Measurements from ENCODE around the gene FAM3D. TPM values are rescaled to one million over a fixed set of nuclear protein-coding genes. Genes with fewer than 3 reads are reported as not detected.

The FAM3D gene
- polyA plus RNA-seq, 2 donors, result 316 to 493 TPM

- H3K4me1 ChIP-seq (ENCODE audit: control insufficient read depth in 2 of 2, insufficient read depth in 2 of 2, low read length in 1 of 2), result peaks cover 4 to 6% of the 10 kb centered on the region in 2 donors
- H3K27ac ChIP-seq (ENCODE audit: low read depth in 2 of 2, low read length in 1 of 2), result no peak overlapping the region
- no peaks in the 10 kb centered on the region for H3K9me3 ChIP-seq (ENCODE audit: control insufficient read depth in 2 of 2, insufficient read depth in 1 of 2, low read depth in 1 of 2, low read length in 1 of 2)
- H3K27me3 ChIP-seq (ENCODE audit: control insufficient read depth in 1 of 2, insufficient read depth in 2 of 2, low read length in 2 of 2), result no peaks in the 10 kb centered on the region
- WGBS, 2 donors, result 37 to 52% methylated on average over 3 of the region's 3 CpGs
- no peak overlapping the region for H3K4me3 ChIP-seq (ENCODE audit: low read depth in 1 of 2, low read length in 2 of 2)
- peaks cover 0 to 5% of the 10 kb centered on the region in 2 donors for H3K36me3 ChIP-seq (ENCODE audit: control insufficient read depth in 2 of 2, insufficient read depth in 2 of 2, low read length in 1 of 2)
Observed at GRCh38 chr3:58646503-58646902, 20.1 kb downstream of the FAM3D start.

GRCh38 chr3:58645726-58646125 is 20.8 kb downstream of the FAM3D start:
- Histone ChIP-seq H3K4me3 (ENCODE audit: low read depth in 1 of 2, low read length in 2 of 2) (no peak overlapping the region), H3K27me3 (ENCODE audit: control insufficient read depth in 1 of 2, insufficient read depth in 2 of 2, low read length in 2 of 2) (no peaks in the 10 kb centered on the region), H3K4me1 (ENCODE audit: control insufficient read depth in 2 of 2, insufficient read depth in 2 of 2, low read length in 1 of 2) (peaks cover 4 to 6% of the 10 kb centered on the region in 2 donors), H3K36me3 (ENCODE audit: control insufficient read depth in 2 of 2, insufficient read depth in 2 of 2, low read length in 1 of 2) (peaks cover 0 to 5% of the 10 kb centered on the region in 2 donors), H3K9me3 (ENCODE audit: control insufficient read depth in 2 of 2, insufficient read depth in 1 of 2, low read depth in 1 of 2, low read length in 1 of 2) (no peaks in the 10 kb centered on the region), H3K27ac (ENCODE audit: low read depth in 2 of 2, low read length in 1 of 2) (no peak overlapping the region)
- 79 to 88% methylated on average over 4 of the region's 4 CpGs for WGBS, 2 donors

DNA sequence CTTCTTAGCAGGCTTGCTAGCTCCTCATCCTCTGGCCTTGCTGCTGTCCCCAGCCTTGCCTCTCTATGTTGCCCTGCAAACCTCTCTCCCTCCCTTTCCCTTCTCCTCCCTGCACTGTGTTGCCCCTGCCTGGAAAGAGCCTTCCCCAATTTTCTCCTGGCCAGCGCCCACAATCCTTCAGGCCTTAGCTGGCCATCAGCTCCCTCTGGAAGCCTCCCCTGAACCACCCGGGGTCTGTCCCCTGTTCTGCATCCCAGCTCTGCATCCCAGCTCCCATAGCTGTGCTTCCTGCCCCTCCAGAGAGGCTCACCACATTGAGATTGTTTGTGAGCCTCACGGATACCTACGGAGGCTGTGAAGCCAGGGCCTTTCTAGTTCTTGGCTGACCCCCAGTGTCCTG is 23.7 kb downstream of the FAM3D start:
- Histone ChIP-seq H3K9me3 (ENCODE audit: control insufficient read depth in 2 of 2, insufficient read depth in 1 of 2, low read depth in 1 of 2, low read length in 1 of 2) (no peaks in the 10 kb centered on the region), H3K4me1 (ENCODE audit: control insufficient read depth in 2 of 2, insufficient read depth in 2 of 2, low read length in 1 of 2) (peaks cover 0 to 6% of the 10 kb centered on the region in 2 donors), H3K27ac (ENCODE audit: low read depth in 2 of 2, low read length in 1 of 2) (no peak overlapping the region), H3K36me3 (ENCODE audit: control insufficient read depth in 2 of 2, insufficient read depth in 2 of 2, low read length in 1 of 2) (peaks cover 0 to 5% of the 10 kb centered on the region in 2 donors), H3K4me3 (ENCODE audit: low read depth in 1 of 2, low read length in 2 of 2) (no peak overlapping the region), H3K27me3 (ENCODE audit: control insufficient read depth in 1 of 2, insufficient read depth in 2 of 2, low read length in 2 of 2) (no peaks in the 10 kb centered on the region)
- WGBS, 2 donors, result 90% methylated on average over 4 of the region's 4 CpGs

- no peaks in the 10 kb centered on the region for H3K27me3 ChIP-seq (ENCODE audit: control insufficient read depth in 1 of 2, insufficient read depth in 2 of 2, low read length in 2 of 2)
- 17 to 18% methylated on average over 25 of the region's 25 CpGs for WGBS, 2 donors
- peaks cover 0 to 5% of the 10 kb centered on the region in 2 donors for H3K36me3 ChIP-seq (ENCODE audit: control insufficient read depth in 2 of 2, insufficient read depth in 2 of 2, low read length in 1 of 2)
- no peak overlapping the region for H3K4me3 ChIP-seq (ENCODE audit: low read depth in 1 of 2, low read length in 2 of 2)
- H3K4me1 ChIP-seq (ENCODE audit: control insufficient read depth in 2 of 2, insufficient read depth in 2 of 2, low read length in 1 of 2), result no peaks in the 10 kb centered on the region
- no peaks in the 10 kb centered on the region for H3K9me3 ChIP-seq (ENCODE audit: control insufficient read depth in 2 of 2, insufficient read depth in 1 of 2, low read depth in 1 of 2, low read length in 1 of 2)
- H3K27ac ChIP-seq (ENCODE audit: low read depth in 2 of 2, low read length in 1 of 2), result no peak overlapping the region
Observed at GRCh38 chr3:58640700-58641372, 25.7 kb downstream of the FAM3D start.

- WGBS, 2 donors, result 84% methylated on average over 10 of the region's 10 CpGs
- H3K27ac ChIP-seq (ENCODE audit: low read depth in 2 of 2, low read length in 1 of 2), result no peak overlapping the region
- no peak overlapping the region for H3K4me3 ChIP-seq (ENCODE audit: low read depth in 1 of 2, low read length in 2 of 2)
- H3K27me3 ChIP-seq (ENCODE audit: control insufficient read depth in 1 of 2, insufficient read depth in 2 of 2, low read length in 2 of 2), result no peaks in the 10 kb centered on the region
- H3K4me1 ChIP-seq (ENCODE audit: control insufficient read depth in 2 of 2, insufficient read depth in 2 of 2, low read length in 1 of 2), result no peaks in the 10 kb centered on the region
- peaks cover 0 to 8% of the 10 kb centered on the region in 2 donors for H3K36me3 ChIP-seq (ENCODE audit: control insufficient read depth in 2 of 2, insufficient read depth in 2 of 2, low read length in 1 of 2)
- no peaks in the 10 kb centered on the region for H3K9me3 ChIP-seq (ENCODE audit: control insufficient read depth in 2 of 2, insufficient read depth in 1 of 2, low read depth in 1 of 2, low read length in 1 of 2)
Observed at GRCh38 chr3:58639842-58640241, 26.7 kb downstream of the FAM3D start.

- H3K4me1 ChIP-seq (ENCODE audit: control insufficient read depth in 2 of 2, insufficient read depth in 2 of 2, low read length in 1 of 2), result peaks cover 0 to under 1% of the 10 kb centered on the region in 2 donors
- H3K27ac ChIP-seq (ENCODE audit: low read depth in 2 of 2, low read length in 1 of 2), result no peak overlapping the region
- H3K27me3 ChIP-seq (ENCODE audit: control insufficient read depth in 1 of 2, insufficient read depth in 2 of 2, low read length in 2 of 2), result no peaks in the 10 kb centered on the region
- 56 to 71% methylated on average over 4 of the region's 4 CpGs for WGBS, 2 donors
- H3K36me3 ChIP-seq (ENCODE audit: control insufficient read depth in 2 of 2, insufficient read depth in 2 of 2, low read length in 1 of 2), result peaks cover 0 to 8% of the 10 kb centered on the region in 2 donors
- H3K4me3 ChIP-seq (ENCODE audit: low read depth in 1 of 2, low read length in 2 of 2), result no peak overlapping the region
- H3K9me3 ChIP-seq (ENCODE audit: control insufficient read depth in 2 of 2, insufficient read depth in 1 of 2, low read depth in 1 of 2, low read length in 1 of 2), result no peaks in the 10 kb centered on the region
Observed at GRCh38 chr3:58639001-58639400, 27.6 kb downstream of the FAM3D start.

DNA sequence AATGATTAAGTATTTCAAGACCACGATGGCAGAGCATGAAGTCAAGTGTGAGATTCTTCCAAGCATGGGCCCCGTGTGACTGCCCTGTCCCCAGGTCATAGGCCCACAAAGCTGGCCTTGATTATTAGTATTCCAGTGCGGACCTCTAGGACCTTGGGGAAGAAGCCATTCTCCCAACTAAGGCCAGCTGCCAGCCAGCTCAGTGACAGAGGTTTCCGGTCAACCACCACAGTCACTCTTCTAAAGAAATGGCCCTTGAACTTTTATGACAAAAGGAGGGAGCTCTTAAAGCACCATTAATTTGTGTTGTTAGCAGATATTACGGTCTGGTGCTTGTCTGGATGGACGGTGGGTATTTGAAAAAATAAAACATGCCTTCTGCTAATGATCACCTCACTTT is 28.0 kb downstream of the FAM3D start:
- peaks cover 0 to 2% of the 10 kb centered on the region in 2 donors for H3K4me1 ChIP-seq (ENCODE audit: control insufficient read depth in 2 of 2, insufficient read depth in 2 of 2, low read length in 1 of 2)
- no peaks in the 10 kb centered on the region for H3K9me3 ChIP-seq (ENCODE audit: control insufficient read depth in 2 of 2, insufficient read depth in 1 of 2, low read depth in 1 of 2, low read length in 1 of 2)
- no peak overlapping the region for H3K27ac ChIP-seq (ENCODE audit: low read depth in 2 of 2, low read length in 1 of 2)
- H3K27me3 ChIP-seq (ENCODE audit: control insufficient read depth in 1 of 2, insufficient read depth in 2 of 2, low read length in 2 of 2), result no peaks in the 10 kb centered on the region
- H3K4me3 ChIP-seq (ENCODE audit: low read depth in 1 of 2, low read length in 2 of 2), result no peak overlapping the region
- WGBS, 2 donors, result 63 to 75% methylated on average over 6 of the region's 6 CpGs
- peaks cover 0 to 8% of the 10 kb centered on the region in 2 donors for H3K36me3 ChIP-seq (ENCODE audit: control insufficient read depth in 2 of 2, insufficient read depth in 2 of 2, low read length in 1 of 2)

DNA sequence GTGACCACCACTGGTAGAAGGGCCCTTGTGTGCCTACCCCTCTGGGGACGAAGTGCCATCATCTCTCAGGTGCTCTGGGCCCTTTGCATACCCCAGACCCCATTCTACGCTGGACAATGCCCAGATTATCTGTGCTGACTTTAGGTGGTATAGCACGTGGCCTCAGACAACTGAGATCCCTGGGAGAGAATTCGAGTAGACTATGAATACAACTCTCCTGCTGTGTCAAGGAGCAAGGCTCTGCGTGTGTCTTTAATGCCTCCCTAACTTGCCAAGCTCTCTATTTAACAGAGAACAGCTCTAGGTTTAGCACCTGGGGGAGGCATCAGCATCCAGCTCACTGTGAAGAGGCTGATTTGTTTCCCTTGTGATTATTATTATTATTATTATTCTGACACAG is 29.1 kb downstream of the FAM3D start:
- no peaks in the 10 kb centered on the region for H3K9me3 ChIP-seq (ENCODE audit: control insufficient read depth in 2 of 2, insufficient read depth in 1 of 2, low read depth in 1 of 2, low read length in 1 of 2)

GRCh38 chr3:58635371-58636285 is 30.9 kb downstream of the FAM3D start:
- 84% methylated on average over 24 of the region's 24 CpGs for WGBS, 2 donors
- Histone ChIP-seq H3K36me3 (ENCODE audit: control insufficient read depth in 2 of 2, insufficient read depth in 2 of 2, low read length in 1 of 2) (peaks cover 0 to 2% of the 10 kb centered on the region in 2 donors), H3K27ac (ENCODE audit: low read depth in 2 of 2, low read length in 1 of 2) (no peak overlapping the region), H3K4me1 (ENCODE audit: control insufficient read depth in 2 of 2, insufficient read depth in 2 of 2, low read length in 1 of 2) (peaks cover 0 to 2% of the 10 kb centered on the region in 2 donors), H3K9me3 (ENCODE audit: control insufficient read depth in 2 of 2, insufficient read depth in 1 of 2, low read depth in 1 of 2, low read length in 1 of 2) (no peaks in the 10 kb centered on the region), H3K4me3 (ENCODE audit: low read depth in 1 of 2, low read length in 2 of 2) (no peak overlapping the region), H3K27me3 (ENCODE audit: control insufficient read depth in 1 of 2, insufficient read depth in 2 of 2, low read length in 2 of 2) (no peaks in the 10 kb centered on the region)

More for the DNA sequence above, 29.1 kb downstream of the FAM3D start:
- Histone ChIP-seq H3K27me3 (ENCODE audit: control insufficient read depth in 1 of 2, insufficient read depth in 2 of 2, low read length in 2 of 2) (no peaks in the 10 kb centered on the region), H3K4me1 (ENCODE audit: control insufficient read depth in 2 of 2, insufficient read depth in 2 of 2, low read length in 1 of 2) (peaks cover 0 to 2% of the 10 kb centered on the region in 2 donors), H3K4me3 (ENCODE audit: low read depth in 1 of 2, low read length in 2 of 2) (no peak overlapping the region), H3K27ac (ENCODE audit: low read depth in 2 of 2, low read length in 1 of 2) (no peak overlapping the region), H3K36me3 (ENCODE audit: control insufficient read depth in 2 of 2, insufficient read depth in 2 of 2, low read length in 1 of 2) (peaks cover 0 to 8% of the 10 kb centered on the region in 2 donors)
- WGBS, 2 donors, result 64 to 85% methylated on average over 5 of the region's 5 CpGs

All from esophagus (tissue), 2 donors.